ENCODE results near the gene SYNPO2L. TPM values are rescaled to one million over a fixed set of nuclear protein-coding genes. Genes with fewer than 3 reads are reported as not detected.

SYNPO2L gene, protein sequence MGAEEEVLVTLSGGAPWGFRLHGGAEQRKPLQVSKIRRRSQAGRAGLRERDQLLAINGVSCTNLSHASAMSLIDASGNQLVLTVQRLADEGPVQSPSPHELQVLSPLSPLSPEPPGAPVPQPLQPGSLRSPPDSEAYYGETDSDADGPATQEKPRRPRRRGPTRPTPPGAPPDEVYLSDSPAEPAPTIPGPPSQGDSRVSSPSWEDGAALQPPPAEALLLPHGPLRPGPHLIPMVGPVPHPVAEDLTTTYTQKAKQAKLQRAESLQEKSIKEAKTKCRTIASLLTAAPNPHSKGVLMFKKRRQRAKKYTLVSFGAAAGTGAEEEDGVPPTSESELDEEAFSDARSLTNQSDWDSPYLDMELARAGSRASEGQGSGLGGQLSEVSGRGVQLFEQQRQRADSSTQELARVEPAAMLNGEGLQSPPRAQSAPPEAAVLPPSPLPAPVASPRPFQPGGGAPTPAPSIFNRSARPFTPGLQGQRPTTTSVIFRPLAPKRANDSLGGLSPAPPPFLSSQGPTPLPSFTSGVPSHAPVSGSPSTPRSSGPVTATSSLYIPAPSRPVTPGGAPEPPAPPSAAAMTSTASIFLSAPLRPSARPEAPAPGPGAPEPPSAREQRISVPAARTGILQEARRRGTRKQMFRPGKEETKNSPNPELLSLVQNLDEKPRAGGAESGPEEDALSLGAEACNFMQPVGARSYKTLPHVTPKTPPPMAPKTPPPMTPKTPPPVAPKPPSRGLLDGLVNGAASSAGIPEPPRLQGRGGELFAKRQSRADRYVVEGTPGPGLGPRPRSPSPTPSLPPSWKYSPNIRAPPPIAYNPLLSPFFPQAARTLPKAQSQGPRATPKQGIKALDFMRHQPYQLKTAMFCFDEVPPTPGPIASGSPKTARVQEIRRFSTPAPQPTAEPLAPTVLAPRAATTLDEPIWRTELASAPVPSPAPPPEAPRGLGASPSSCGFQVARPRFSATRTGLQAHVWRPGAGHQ
- total RNA-seq = not detected

DNA sequence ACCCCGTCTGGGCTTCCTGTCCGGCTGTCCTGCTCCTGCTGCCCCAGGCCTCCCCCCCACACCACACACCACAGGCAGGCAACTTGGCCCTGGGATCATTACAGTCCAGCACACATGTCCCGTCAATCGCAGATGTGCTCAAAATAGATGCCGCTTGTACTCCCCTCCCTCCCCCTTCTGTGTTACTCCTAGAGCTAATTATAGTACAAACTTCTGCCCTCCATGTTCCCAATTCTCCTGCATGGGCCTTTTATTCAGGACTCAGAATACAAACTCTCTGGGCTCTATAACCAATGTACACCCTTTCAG lies at the start of gene SYNPO2L:
SYNPO2L (minus strand) TSS at position 40 of the 309 bp plus-strand sequence. CDS start 107 bp downstream, outside the sequence.

DNA sequence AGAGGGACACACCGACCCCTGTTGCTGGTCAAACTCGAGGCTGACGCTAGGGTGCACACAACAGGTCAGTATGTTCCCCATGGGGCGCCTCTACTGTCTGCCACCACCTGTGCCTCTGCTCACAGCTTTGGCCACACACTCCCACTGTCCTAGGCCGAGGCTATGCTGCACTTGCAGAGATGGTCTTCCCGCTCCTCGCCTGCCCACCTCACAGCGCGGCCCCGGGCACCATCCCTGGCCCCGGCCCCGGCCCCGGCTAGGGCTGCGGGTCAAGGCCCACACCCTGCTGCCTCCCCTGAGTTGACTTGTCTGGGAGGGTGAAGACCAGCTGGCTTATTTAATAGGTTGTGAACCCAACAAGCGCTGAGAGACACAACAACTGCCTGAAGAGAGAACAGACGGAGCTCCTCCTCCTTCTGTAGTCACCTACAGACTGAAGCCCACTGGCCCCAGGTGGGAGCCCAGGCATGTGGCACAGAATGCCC lies 41.9 kb upstream of the SYNPO2L start, which contains the start of gene AGAP5:
AGAP5 (minus strand) TSS at position 435 of the 485 bp plus-strand sequence; CDS start at position 81, 354 bp downstream.

GRCh38 chr10:73641328-73642060 lies 14.3 kb downstream of the SYNPO2L start, which contains the start of gene MYOZ1:
Gene MYOZ1, minus strand, starts transcription at chr10:73641474. Its CDS starts 1,457 bp downstream, at chr10:73640017.

Other genes with a start within 250 kb of the SYNPO2L start
- gene ANXA7, start 242.0 kb downstream of the SYNPO2L start, total RNA-seq = 10 to 100 TPM; 82.9 to 84.8 TPM
- gene MSS51, start 222.5 kb downstream of the SYNPO2L start, total RNA-seq = 1 to 10 TPM; 2.9 TPM
- gene PPP3CB, start 160.0 kb downstream of the SYNPO2L start, total RNA-seq = 10 to 100 TPM; 40.6 to 43.2 TPM
- 1 to 10 TPM; 1.9 to 3.3 TPM for gene USP54, start 64.7 kb downstream of the SYNPO2L start, total RNA-seq
- not detected for gene MYOZ1, start 14.6 kb downstream of the SYNPO2L start, total RNA-seq
- 10 to 100 TPM in 1 of 2 experiments, 1 to 10 TPM in 1; 9.0 to 10.9 TPM for gene AGAP5, start 42.1 kb upstream of the SYNPO2L start, total RNA-seq
- 10 to 100 TPM; 91.5 to 92.3 TPM for gene SEC24C, start 88.3 kb upstream of the SYNPO2L start, total RNA-seq
- gene CHCHD1, start 126.0 kb upstream of the SYNPO2L start, total RNA-seq = 10 to 100 TPM; 26.4 to 27.6 TPM
- 10 to 100 TPM; 71.5 to 75.0 TPM for gene ZSWIM8, start 129.6 kb upstream of the SYNPO2L start, total RNA-seq
- 10 to 100 TPM; 65.1 to 68.7 TPM for gene NDST2, start 155.6 kb upstream of the SYNPO2L start, total RNA-seq
- 10 to 100 TPM; 46.8 to 47.8 TPM for gene CAMK2G, start 218.5 kb upstream of the SYNPO2L start, total RNA-seq

Data from activated naive CD4-positive, alpha-beta T cell treated with anti-CD3 and anti-CD28 coated beads, Interleukin-2, amount 10 ng/mL, durations not matched to agents 5 hours and 36 hours (primary cell).